Common myeloid progenitor, CD34-positive (primary cell): ENCODE results near the gene ADAMTSL2.

Experiments
- CTCF ChIA-PET: fragments of 350-600 bp; sonication (Branson Sonifier 250); formaldehyde crosslinking; loops from one replicate; lab custom pipeline; 2021; ENCODE audit warnings: antibody characterized with exemption; lab: Charles Lee
- POLR2A ChIA-PET: fragments of 350-600 bp; sonication (Branson Sonifier 250); formaldehyde crosslinking; loops from one replicate; lab custom pipeline; 2021; ENCODE audit warnings: antibody characterized with exemption; lab: Charles Lee
- DNase-seq, 3 donors: peaks; one replicate each; pipeline versions ENCODE4 v3.0.0 to v3.0.0-alpha.2; 2013
- H3K27ac ChIP-seq, 2 experiments: 1 replicate in 1 of 2; 2 replicates in 1 of 2; pipeline ENCODE4 v1.7.0; 2013; ENCODE audit warnings: inconsistent platforms in 2 of 2, low read length in 2 of 2, mild to moderate bottlenecking in 2 of 2, low read depth in 1 of 2, moderate library complexity in 1 of 2; ENCODE audit not compliant: severe bottlenecking in 2 of 2, insufficient read depth in 1 of 2, poor library complexity in 1 of 2
- H3K27me3 ChIP-seq, 5 experiments: replicated peaks in 2 of 5; 1 replicate in 3 of 5; 2 replicates in 2 of 5; pipeline versions ENCODE4 v1.6.1 to v1.7.0; 2013; ENCODE audit warnings: low read length in 4 of 5, mild to moderate bottlenecking in 2 of 5, moderate library complexity in 2 of 5, inconsistent platforms in 1 of 5; ENCODE audit not compliant: insufficient read depth in 5 of 5, control insufficient read depth in 4 of 5
- H3K36me3 ChIP-seq, 4 experiments: 1 replicate in 2 of 4; 2 replicates in 2 of 4; pipeline versions ENCODE4 v1.6.1 to v1.7.0; 2013; ENCODE audit warnings: low read length in 3 of 4, control low read depth in 1 of 4, mild to moderate bottlenecking in 1 of 4; ENCODE audit not compliant: control insufficient read depth in 4 of 4, insufficient read depth in 4 of 4
- H3K4me1 ChIP-seq, 4 experiments: 1 replicate in 3 of 4; 2 replicates in 1 of 4; pipeline versions ENCODE4 v1.6.1 to v1.7.1; 2013; ENCODE audit warnings: low read length in 3 of 4, mild to moderate bottlenecking in 3 of 4, control low read depth in 1 of 4, inconsistent platforms in 1 of 4, moderate library complexity in 1 of 4; ENCODE audit not compliant: control insufficient read depth in 4 of 4, insufficient read depth in 4 of 4; ENCODE audit errors: control extremely low read depth in 1 of 4
- H3K4me3 ChIP-seq, 7 experiments: 1 replicate in 4 of 7; 2 replicates in 3 of 7; pipeline versions ENCODE4 v1.5.1 to v1.7.0; 2013; ENCODE audit warnings: mild to moderate bottlenecking in 7 of 7, low read length in 6 of 7, moderate library complexity in 6 of 7, inconsistent platforms in 2 of 7, low read depth in 2 of 7, control low read depth in 1 of 7; ENCODE audit not compliant: insufficient read depth in 4 of 7, control insufficient read depth in 1 of 7; ENCODE audit errors: extremely low read depth in 1 of 7
- H3K9me3 ChIP-seq, 5 experiments: 1 replicate in 4 of 5; 2 replicates in 1 of 5; pipeline versions ENCODE4 v1.6.1 to v1.7.1; 2013; ENCODE audit warnings: low read length in 4 of 5, mild to moderate bottlenecking in 2 of 5, inconsistent platforms in 1 of 5, low read depth in 1 of 5, moderate library complexity in 1 of 5; ENCODE audit not compliant: control insufficient read depth in 4 of 5, insufficient read depth in 2 of 5; ENCODE audit errors: control extremely low read depth in 1 of 5
- WGBS: methylation state at CpG from one replicate; pipeline ENCODE4 v1.1.5; 2013; ENCODE audit not compliant: insufficient coverage; 5-methylcytosine and 5-hydroxymethylcytosine counted together

Gene ADAMTSL2

GRCh38 chr9:133540698-133541025 is 6.2 kb downstream of the ADAMTSL2 start:
- peak in 1 of 3 donors; percentile 55 for DNase-seq
- H3K4me1 ChIP-seq = peaks cover 0 to 21% (median 16%) of the 10 kb centered on the region in 4 experiments
- H3K27ac ChIP-seq = no peak overlapping the region
- H3K27me3 ChIP-seq = peaks cover 0 to 52% (median 7%) of the 10 kb centered on the region in 5 experiments
- WGBS = 40% methylated on average over 14 of the region's 18 CpGs
- no peaks in the 10 kb centered on the region for H3K9me3 ChIP-seq
- H3K4me3 ChIP-seq = peak overlapping the region in 2 of 7 experiments; percentile 40 to 61
- ChIA-PET POLR2A (interaction anchor here (0.6 kb wide), 1 partner anchor 1960 kb away, joined by 3 read pairs; no protein-coding TSS in a partner anchor), CTCF (interaction anchor here (0.7 to 1.4 kb wide), 6 partner anchors 11 to 174 kb away, joined by 3 to 5 read pairs (median 4); no protein-coding TSS in a partner anchor)
- no peaks in the 10 kb centered on the region for H3K36me3 ChIP-seq

GRCh38 chr9:133542002-133542401 is 7.5 kb downstream of the ADAMTSL2 start:
- POLR2A ChIA-PET = no interaction called here
- DNase-seq = no peak
- CTCF ChIA-PET = interaction anchor here (1.4 kb wide), 1 partner anchor 33 kb away, joined by 3 read pairs; no protein-coding TSS in a partner anchor
- H3K4me1 ChIP-seq = peaks cover 0 to 21% (median 16%) of the 10 kb centered on the region in 4 experiments
- WGBS = 96% methylated on average over 11 of the region's 13 CpGs
- no peaks in the 10 kb centered on the region for H3K36me3 ChIP-seq
- H3K27me3 ChIP-seq = peaks cover 0 to 41% (median 5%) of the 10 kb centered on the region in 5 experiments
- H3K4me3 ChIP-seq = no peak overlapping the region
- no peaks in the 10 kb centered on the region for H3K9me3 ChIP-seq
- no peak overlapping the region for H3K27ac ChIP-seq

GRCh38 chr9:133543772-133544467 is 9.4 kb downstream of the ADAMTSL2 start:
- H3K4me3 ChIP-seq = no peak overlapping the region
- H3K27me3 ChIP-seq = peaks cover 0 to 22% (median 5%) of the 10 kb centered on the region in 5 experiments
- WGBS = 92% methylated on average over 13 of the region's 16 CpGs
- no peaks in the 10 kb centered on the region for H3K36me3 ChIP-seq
- no peaks in the 10 kb centered on the region for H3K9me3 ChIP-seq
- H3K27ac ChIP-seq = no peak overlapping the region
- ChIA-PET CTCF (no interaction called here), POLR2A (interaction anchor here (1.3 kb wide), 1 partner anchor 10 kb away, joined by 3 read pairs; the partner anchor contains the start of gene ADAMTSL2)
- no peak for DNase-seq
- peaks cover 0 to 21% (median 17%) of the 10 kb centered on the region in 4 experiments for H3K4me1 ChIP-seq

- H3K27ac ChIP-seq = no peak overlapping the region
- ChIA-PET POLR2A (interaction anchor here (0.7 kb wide), 1 partner anchor 948 kb away, joined by 3 read pairs; no protein-coding TSS in a partner anchor), CTCF (no interaction called here)
- H3K4me3 ChIP-seq = no peak overlapping the region
- 90% methylated on average over 23 of the region's 25 CpGs for WGBS
- H3K4me1 ChIP-seq = peaks cover 0 to 5% (median 4%) of the 10 kb centered on the region in 4 experiments
- peaks cover 0 to 4% (median 0%) of the 10 kb centered on the region in 5 experiments for H3K27me3 ChIP-seq
- no peaks in the 10 kb centered on the region for H3K9me3 ChIP-seq
- no peaks in the 10 kb centered on the region for H3K36me3 ChIP-seq
- no peak for DNase-seq
Observed at GRCh38 chr9:133545494-133546286, 11.2 kb downstream of the ADAMTSL2 start.

GRCh38 chr9:133546287-133546680 is 11.8 kb downstream of the ADAMTSL2 start:
- H3K27ac ChIP-seq = no peak overlapping the region
- peaks cover 0 to 2% (median under 1%) of the 10 kb centered on the region in 4 experiments for H3K4me1 ChIP-seq
- H3K36me3 ChIP-seq = no peaks in the 10 kb centered on the region
- no peak for DNase-seq
- no peaks in the 10 kb centered on the region for H3K27me3 ChIP-seq
- WGBS = 92% methylated on average over 7 of the region's 8 CpGs
- no peaks in the 10 kb centered on the region for H3K9me3 ChIP-seq
- ChIA-PET POLR2A (no interaction called here), CTCF (no interaction called here)
- H3K4me3 ChIP-seq = no peak overlapping the region

- Histone ChIP-seq H3K4me3 (no peak overlapping the region), H3K27ac (no peak overlapping the region), H3K27me3 (no peaks in the 10 kb centered on the region), H3K9me3 (no peaks in the 10 kb centered on the region), H3K4me1 (peaks cover 0 to 2% (median under 1%) of the 10 kb centered on the region in 4 experiments), H3K36me3 (no peaks in the 10 kb centered on the region)
- no peak for DNase-seq
- 85% methylated on average over 15 of the region's 15 CpGs for WGBS
- ChIA-PET POLR2A (no interaction called here), CTCF (no interaction called here)
Observed at GRCh38 chr9:133547116-133547515, 12.6 kb downstream of the ADAMTSL2 start.
